HG03521 (cell line): ENCODE measurements around the gene BORCS5.

Experiments used
- ATAC-seq: cut with Tn5 transposase; IDR thresholded peaks from one replicate; pipeline ENCODE4 v1.9.1; 2021; ENCODE audit warnings: mild to moderate bottlenecking, moderate library complexity; ENCODE audit not compliant: unreplicated experiment

BORCS5 gene

GRCh38 chr12:12427568-12427967 is 70.7 kb downstream of the BORCS5 start:
- no peak for ATAC-seq

GRCh38 chr12:12428047-12428446 is 71.2 kb downstream of the BORCS5 start:
- no peak for ATAC-seq

GRCh38 chr12:12428961-12429657 is 72.2 kb downstream of the BORCS5 start:
- ATAC-seq, result no peak

- ATAC-seq, result no peak
Observed at GRCh38 chr12:12432364-12432763, 75.5 kb downstream of the BORCS5 start.

- no peak for ATAC-seq
Observed at GRCh38 chr12:12433203-12433731, 76.4 kb downstream of the BORCS5 start.

- ATAC-seq, result no peak
Observed at GRCh38 chr12:12436831-12437345, 80.0 kb downstream of the BORCS5 start.

GRCh38 chr12:12439636-12440035 is 82.8 kb downstream of the BORCS5 start:
- no peak for ATAC-seq

GRCh38 chr12:12440784-12441428 is 84.0 kb downstream of the BORCS5 start:
- ATAC-seq, result no peak

GRCh38 chr12:12441429-12441807 is 84.5 kb downstream of the BORCS5 start:
- no peak for ATAC-seq

GRCh38 chr12:12441843-12442461 is 85.1 kb downstream of the BORCS5 start:
- no peak for ATAC-seq

- ATAC-seq, result no peak
Observed at GRCh38 chr12:12442548-12443071, 85.7 kb downstream of the BORCS5 start.

GRCh38 chr12:12443431-12443878 is 86.6 kb downstream of the BORCS5 start:
- no peak for ATAC-seq

GRCh38 chr12:12445165-12445881 is 88.4 kb downstream of the BORCS5 start:
- no peak for ATAC-seq

GRCh38 chr12:12445882-12446181 is 89.0 kb downstream of the BORCS5 start:
- ATAC-seq, result no peak

- no peak for ATAC-seq
Observed at GRCh38 chr12:12446786-12447185, 89.9 kb downstream of the BORCS5 start.

- ATAC-seq, result no peak
Observed at GRCh38 chr12:12447236-12447635, 90.4 kb downstream of the BORCS5 start.

- ATAC-seq, result no peak
Observed at GRCh38 chr12:12447837-12448236, 91.0 kb downstream of the BORCS5 start.

GRCh38 chr12:12449533-12450025 is 92.7 kb downstream of the BORCS5 start:
- no peak for ATAC-seq

- ATAC-seq, result no peak
Observed at GRCh38 chr12:12450043-12450471, 93.2 kb downstream of the BORCS5 start.

GRCh38 chr12:12451098-12451497 is 94.2 kb downstream of the BORCS5 start:
- no peak for ATAC-seq
